22Rv1 (cell line): ENCODE data around the gene ADAT3.

Source experiments
- H3K27ac ChIP-seq: fragments of 450-650 bp; 2 replicates; pipeline ENCODE4 v1.5.1; 2017
- CTCF ChIP-seq: fragments of 450-650 bp; IDR thresholded peaks from 2 replicates; pipeline ENCODE4 v1.5.1; 2017; ENCODE audit warnings: mild to moderate bottlenecking
- ZFX ChIP-seq: fragments of 450-650 bp; IDR thresholded peaks from 2 replicates; pipeline ENCODE4 v1.6.1; 2017; ENCODE audit warnings: antibody characterized with exemption, borderline replicate concordance

ADAT3 gene

GRCh38 chr19:1933942-1934341 is 28.7 kb downstream of the ADAT3 start:
- H3K27ac ChIP-seq: no peak overlapping the region
- TF ChIP-seq CTCF (no peak), ZFX (no peak)

- TF ChIP-seq CTCF (no peak), ZFX (no peak)
These were observed 30.4 kb downstream of the ADAT3 start for GRCh38 chr19:1935484-1936208.

GRCh38 chr19:1936430-1936829 is 31.2 kb downstream of the ADAT3 start:
- H3K27ac ChIP-seq: no peak overlapping the region
- TF ChIP-seq ZFX (no peak), CTCF (no peak)

More at GRCh38 chr19:1935484-1936208, 30.4 kb downstream of the ADAT3 start:
- H3K27ac ChIP-seq: no peak overlapping the region

GRCh38 chr19:1936916-1937610 is 31.9 kb downstream of the ADAT3 start:
- no peak for TF ChIP-seq CTCF
- no peak for TF ChIP-seq ZFX
- H3K27ac ChIP-seq: no peak overlapping the region

GRCh38 chr19:1938071-1938470 is 32.9 kb downstream of the ADAT3 start:
- TF ChIP-seq CTCF: no peak
- TF ChIP-seq ZFX: no peak
- no peak overlapping the region for H3K27ac ChIP-seq

GRCh38 chr19:1941146-1942077 is 36.2 kb downstream of the ADAT3 start, which contains the start of gene CSNK1G2:
Gene CSNK1G2 (plus strand): TSS chr19:1941172. CDS start chr19:1969773, 28,601 bp downstream.
- no peak for TF ChIP-seq ZFX
- peak; percentile 60 for TF ChIP-seq CTCF
- H3K27ac ChIP-seq: peak within 1 kb of the TSS; percentile 89
